K562 treated with DMSO at 1 percent for 12 hours (cell line): ENCODE measurements around the gene ZNF266. TPM values are rescaled to one million over a fixed set of nuclear protein-coding genes. Genes with fewer than 3 reads are reported as not detected.

Source experiments
- total RNA-seq: library from RNA; unstranded; fragments of 300-600 nt; gene quantifications from 2 replicates; pipeline ENCODE4 v1.2.3, GENCODE V29; 2022; ENCODE audit not compliant: insufficient read depth

ZNF266 gene
- 14.3 and 36.8 TPM in 2 replicates for total RNA-seq

DNA sequence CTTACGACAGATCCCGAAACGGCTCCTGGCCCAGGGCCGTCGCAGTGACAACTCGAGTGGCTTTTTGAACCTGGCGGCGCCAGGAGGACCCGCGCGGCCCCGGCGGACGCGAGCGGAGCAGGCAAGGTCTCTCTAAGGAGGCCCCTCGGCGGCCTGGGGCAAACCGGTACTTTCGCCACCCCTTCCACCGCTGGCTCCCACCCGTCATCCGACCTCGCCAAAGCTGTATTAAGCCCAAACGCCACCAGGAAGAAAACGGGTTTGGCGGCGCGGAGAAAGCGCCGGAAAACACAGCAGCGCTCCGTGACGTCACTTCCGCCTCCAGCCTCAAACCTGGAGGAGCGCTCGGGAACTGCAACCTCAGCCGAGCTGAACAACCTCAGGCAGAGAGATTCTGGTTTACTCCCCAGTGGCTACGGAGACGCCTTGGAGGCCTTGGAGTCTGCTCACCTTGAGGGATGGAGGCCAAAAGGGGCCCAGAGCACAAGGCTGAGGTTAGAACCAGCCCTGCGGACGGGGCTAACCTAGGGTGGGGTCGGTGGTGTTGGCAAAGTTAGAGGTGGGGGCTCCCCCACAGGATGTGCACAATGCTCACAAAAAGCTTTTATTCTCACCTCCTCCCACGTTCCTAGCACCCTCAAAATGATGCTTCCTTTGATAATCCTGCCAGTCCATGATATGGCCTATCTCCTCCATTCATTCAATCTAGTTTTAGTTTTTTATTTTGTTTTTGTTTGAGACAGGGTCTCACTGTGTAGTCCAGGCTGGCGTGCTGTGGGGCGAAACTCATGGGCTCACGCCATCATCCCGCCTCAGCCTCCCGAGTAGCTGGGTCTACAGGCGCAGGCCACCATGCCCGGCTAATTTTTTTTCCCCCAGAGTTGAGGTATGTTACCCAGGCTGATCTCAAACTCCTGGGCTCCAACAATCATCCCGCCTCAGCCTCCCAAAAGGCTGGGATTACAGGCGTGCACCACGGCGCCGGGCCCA lies at the start of gene ZNF266:
Gene ZNF266, minus strand, starts transcription at position 295 of the 990 bp plus-strand sequence. CDS start 15,484 bp downstream, outside the sequence.

DNA sequence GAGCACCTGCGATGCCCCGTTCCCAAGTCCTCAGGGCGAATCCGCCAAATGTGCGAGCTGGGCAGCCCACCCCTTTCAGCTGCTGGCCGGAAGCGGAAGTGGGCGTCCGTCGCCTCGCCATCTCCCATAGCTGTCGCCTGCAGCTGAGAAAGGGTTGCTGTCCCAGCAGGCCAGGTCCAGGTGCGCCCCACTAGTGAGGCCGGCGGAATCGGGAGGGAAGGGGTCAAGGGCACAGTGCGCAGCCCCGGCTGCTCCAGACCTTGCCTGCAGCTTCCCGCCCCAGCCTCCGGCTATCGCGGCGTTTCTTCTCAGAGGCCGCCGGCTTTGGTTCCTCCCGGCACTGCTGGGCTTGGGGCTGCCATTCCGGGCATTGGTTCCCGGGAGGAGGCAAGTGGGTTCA lies 72.5 kb downstream of the ZNF266 start, which contains the start of gene ZNF177:
Gene ZNF177, plus strand, starts transcription at position 109 of the 400 bp plus-strand sequence. CDS start 15,299 bp downstream, outside the sequence.

Other genes with a start within 250 kb of the ZNF266 start
- gene OR7D4, start 216.0 kb downstream of the ZNF266 start, total RNA-seq = not detected in 2 replicates
- gene OR7E24, start 184.6 kb downstream of the ZNF266 start, total RNA-seq = not detected in 2 replicates
- gene ZNF699, start 125.7 kb downstream of the ZNF266 start, total RNA-seq = 0.36 and 2.5 TPM in 2 replicates
- 5.8 and 13.4 TPM in 2 replicates for gene ZNF559, start 111.4 kb downstream of the ZNF266 start, total RNA-seq
- gene ZNF177, start 72.6 kb downstream of the ZNF266 start, total RNA-seq = 1.1 and 4.4 TPM in 2 replicates
- 0.53 TPM in 1 of 2 replicates, not detected in the other for gene ZNF560, start 63.0 kb upstream of the ZNF266 start, total RNA-seq
- gene ZNF426, start 103.1 kb upstream of the ZNF266 start, total RNA-seq = 3.1 and 6.6 TPM in 2 replicates
- 3.5 and 11.4 TPM in 2 replicates for gene ZNF121, start 148.9 kb upstream of the ZNF266 start, total RNA-seq
- gene ZNF561, start 185.7 kb upstream of the ZNF266 start, total RNA-seq = 4.9 and 23.0 TPM in 2 replicates
- 1.1 and 6.9 TPM in 2 replicates for gene ZNF562, start 239.5 kb upstream of the ZNF266 start, total RNA-seq